BE2C (cell line): ENCODE data around the gene DKK3.

ENCODE experiments used
- DNase-seq: peaks from one replicate; pipeline ENCODE4 v3.0.0-alpha.2; 2020
- H3K27me3 ChIP-seq: fragments of 250-450 bp; sonication (Bioruptor Pico); 2 replicates; pipeline ENCODE4 v1.5.1; 2020; ENCODE audit warnings: mild to moderate bottlenecking
- H3K36me3 ChIP-seq: fragments of 250-450 bp; sonication (Bioruptor Pico); 2 replicates; pipeline ENCODE4 v1.5.1; 2020; ENCODE audit warnings: mild to moderate bottlenecking
- H3K4me1 ChIP-seq: fragments of 250-450 bp; sonication (Bioruptor Pico); 2 replicates; pipeline ENCODE4 v1.5.1; 2020
- H3K4me3 ChIP-seq: 2 replicates; pipeline ENCODE4 v1.5.1; 2011; ENCODE audit warnings: low read depth, low read length
- H3K9me3 ChIP-seq: fragments of 250-450 bp; sonication (Bioruptor Pico); 2 replicates; pipeline ENCODE4 v1.5.1; 2020
- CTCF ChIP-seq: IDR thresholded peaks from 2 replicates; pipeline ENCODE4 v1.5.1; 2012; ENCODE audit warnings: mild to moderate bottlenecking, low read depth, low read length

DKK3 gene

DNA sequence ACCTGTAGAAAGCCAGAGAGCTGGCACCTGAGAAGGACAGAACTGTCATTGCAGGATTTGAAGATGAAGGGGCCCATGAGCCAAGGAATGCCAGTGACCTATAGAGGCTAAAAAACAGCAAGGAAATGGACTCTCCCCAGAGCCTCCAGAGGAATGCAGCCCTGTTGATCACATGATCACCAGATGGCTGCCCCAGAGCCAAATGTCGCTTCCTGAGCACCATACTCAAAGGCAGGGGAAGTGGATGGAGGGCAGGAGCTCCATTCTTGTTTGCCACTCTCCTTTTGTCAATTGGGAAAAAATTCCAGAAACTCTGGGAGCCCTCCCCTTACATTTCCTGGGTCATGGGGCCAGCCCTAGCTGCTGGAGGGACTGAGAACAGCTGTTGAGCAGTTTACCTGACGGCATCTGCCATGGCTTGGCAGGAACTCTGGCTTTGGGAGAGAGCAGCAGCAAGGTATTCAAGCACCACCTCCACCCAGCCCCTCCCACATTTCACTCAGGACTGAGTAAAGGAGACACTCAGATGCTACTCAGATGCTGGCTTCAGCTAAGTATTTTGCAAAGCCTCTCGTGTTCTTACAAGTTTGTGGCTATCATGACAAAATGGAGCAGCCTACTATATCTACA is 46.9 kb downstream of the DKK3 start:
- no peak overlapping the region for H3K4me3 ChIP-seq
- no peak for DNase-seq
- H3K36me3 ChIP-seq = no peaks in the 10 kb centered on the region
- H3K9me3 ChIP-seq = no peaks in the 10 kb centered on the region
- no peaks in the 10 kb centered on the region for H3K4me1 ChIP-seq
- no peaks in the 10 kb centered on the region for H3K27me3 ChIP-seq
- no peak for TF ChIP-seq CTCF

DNA sequence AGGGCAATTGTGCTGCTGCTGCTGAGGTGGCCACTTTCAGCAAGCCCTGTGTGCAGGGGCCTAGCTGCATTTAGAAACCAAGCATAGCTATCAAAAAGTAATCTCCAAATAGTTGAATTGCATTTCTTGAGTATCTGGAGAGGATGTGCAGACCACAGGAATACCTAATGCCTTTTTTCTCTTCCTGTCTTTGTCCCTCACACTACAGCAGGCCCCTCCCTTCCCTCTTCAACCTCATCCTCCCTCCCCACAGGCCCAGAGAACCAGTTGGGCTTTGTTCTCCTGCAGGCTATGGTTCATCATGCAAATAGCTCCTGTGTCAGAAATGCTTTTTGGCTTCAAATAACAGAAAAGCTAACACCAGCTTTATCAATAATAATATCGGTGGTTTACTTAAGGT is 47.7 kb downstream of the DKK3 start:
- no peak for DNase-seq
- H3K4me3 ChIP-seq = no peak overlapping the region
- no peak for TF ChIP-seq CTCF
- no peaks in the 10 kb centered on the region for H3K4me1 ChIP-seq
- no peaks in the 10 kb centered on the region for H3K27me3 ChIP-seq
- no peaks in the 10 kb centered on the region for H3K9me3 ChIP-seq
- no peaks in the 10 kb centered on the region; the same call in 1 of the 2 replicates for H3K36me3 ChIP-seq

DNA sequence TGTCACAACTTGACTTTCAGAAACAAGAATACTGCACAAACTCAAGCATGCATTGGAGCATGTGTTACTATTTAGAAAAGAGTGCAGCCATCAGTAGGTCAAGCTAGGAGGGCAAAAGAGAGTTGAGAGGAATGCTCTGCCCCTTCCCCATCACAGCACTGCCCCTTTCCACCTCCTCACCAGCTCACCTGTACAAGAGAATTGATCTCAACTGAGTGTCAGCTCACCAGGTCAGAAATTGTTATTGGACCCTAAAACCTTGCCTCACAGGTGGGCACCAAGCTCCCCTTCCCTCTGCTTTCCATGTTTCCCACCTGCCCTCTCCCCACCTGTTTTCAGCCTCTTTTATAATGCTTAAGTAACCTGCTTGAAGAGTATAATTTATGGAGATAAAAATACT is 48.8 kb downstream of the DKK3 start:
- H3K9me3 ChIP-seq = no peaks in the 10 kb centered on the region
- DNase-seq = no peak
- TF ChIP-seq CTCF = no peak
- no peak overlapping the region for H3K4me3 ChIP-seq
- H3K4me1 ChIP-seq = no peaks in the 10 kb centered on the region
- H3K27me3 ChIP-seq = no peaks in the 10 kb centered on the region
- peaks cover 2% of the 10 kb centered on the region; the same call in 1 of the 2 replicates for H3K36me3 ChIP-seq

GRCh38 chr11:11958403-11959231 is 49.8 kb downstream of the DKK3 start:
- Histone ChIP-seq H3K36me3 (peaks cover 2% of the 10 kb centered on the region; the same call in 1 of the 2 replicates), H3K4me3 (no peak overlapping the region)
- no peak for TF ChIP-seq CTCF

GRCh38 chr11:11956006-11956405 is 52.4 kb downstream of the DKK3 start:
- H3K36me3 ChIP-seq = peaks cover 6% of the 10 kb centered on the region; the same call in 1 of the 2 replicates
- no peaks in the 10 kb centered on the region for H3K27me3 ChIP-seq
- no peak for DNase-seq
- H3K9me3 ChIP-seq = no peaks in the 10 kb centered on the region
- no peak overlapping the region for H3K4me3 ChIP-seq
- TF ChIP-seq CTCF = no peak
- H3K4me1 ChIP-seq = no peaks in the 10 kb centered on the region

More at GRCh38 chr11:11958403-11959231, 49.8 kb downstream of the DKK3 start:
- Histone ChIP-seq H3K27me3 (no peaks in the 10 kb centered on the region), H3K9me3 (no peaks in the 10 kb centered on the region), H3K4me1 (no peaks in the 10 kb centered on the region)
- DNase-seq = no peak

- no peak for TF ChIP-seq CTCF
- no peak overlapping the region for H3K4me3 ChIP-seq
- no peaks in the 10 kb centered on the region for H3K9me3 ChIP-seq
- peaks cover 6% of the 10 kb centered on the region; the same call in 1 of the 2 replicates for H3K36me3 ChIP-seq
- no peaks in the 10 kb centered on the region for H3K27me3 ChIP-seq
- H3K4me1 ChIP-seq = no peaks in the 10 kb centered on the region
- DNase-seq = no peak
These were observed 56.4 kb downstream of the DKK3 start for GRCh38 chr11:11952036-11952435.
